Esophagus squamous epithelium (tissue), 5 donors: ENCODE measurements around the gene METAP1D. TPM values are rescaled to one million over a fixed set of nuclear protein-coding genes. Genes with fewer than 3 reads are reported as not detected.

Experiments used
- DNase-seq: peaks from one replicate; lab custom pipeline; 2025; lab: John Stamatoyannopoulos, UW
- H3K27ac ChIP-seq, 4 donors: fragments of 200-600 bp; sonication (generic); one replicate each; pipeline ENCODE4 v1.5.1; 2016 to 2019; ENCODE audit warnings: mild to moderate bottlenecking in 1 of 4
- H3K27me3 ChIP-seq, 4 donors: fragments of 200-600 bp; sonication (generic); 1 replicate in 3 of 4; 2 replicates in 1 of 4; pipeline versions ENCODE4 v1.5.1 to v1.6.0; 2017 to 2021; ENCODE audit warnings: antibody characterized with exemption in 1 of 4
- H3K36me3 ChIP-seq, 3 donors: fragments of 200-600 bp; sonication (generic); one replicate each; pipeline ENCODE4 v1.5.1; 2016 to 2019
- H3K4me1 ChIP-seq, 3 donors: fragments of 200-600 bp; sonication (generic); one replicate each; pipeline ENCODE4 v1.5.1; 2017 to 2019
- H3K4me3 ChIP-seq, 4 donors: fragments of 200-600 bp; sonication (generic); 1 replicate in 3 of 4; 2 replicates in 1 of 4; pipeline ENCODE4 v1.5.1; 2016 to 2019; ENCODE audit warnings: mild to moderate bottlenecking in 2 of 4, moderate library complexity in 1 of 4
- H3K9me3 ChIP-seq, 3 donors: fragments of 200-600 bp; sonication (generic); one replicate each; pipeline ENCODE4 v1.5.1; 2016 to 2019
- CTCF ChIP-seq, 6 experiments: fragments of 450-650 bp in 4 of 6; fragments of 200-600 bp in 2 of 6; sonication (generic) in 2 of 6; IDR thresholded peaks; one replicate each; pipeline ENCODE4 v1.5.1; 2016 to 2019; ENCODE audit warnings: antibody characterized with exemption in 6 of 6, mild to moderate bottlenecking in 4 of 6, moderate library complexity in 4 of 6
- POLR2A ChIP-seq, 4 donors: fragments of 450-650 bp; IDR thresholded peaks; one replicate each; pipeline ENCODE4 v1.6.1; 2017; ENCODE audit warnings: antibody characterized with exemption in 4 of 4, mild to moderate bottlenecking in 4 of 4, moderate library complexity in 3 of 4
- intact Hi-C: fragments of 100-400 bp; cut with DNase I; formaldehyde crosslinking; loops from one replicate; pipeline ENCODE4 v1.15.0; 2022
- total RNA-seq, 4 donors: library from RNA; depleted of rRNA; stranded (reverse); fragments of >200 nt; gene quantifications; one replicate each; pipeline ENCODE4 v1.1.0, GENCODE V29; 2016
- donor health status: DM: yes; HTN: yes; CAD: no.

Gene METAP1D
- total RNA-seq, 4 donors from 2014 or later: 2.4 to 7.1 (median 5.7) TPM

- H3K9me3 ChIP-seq: no peaks in the 10 kb centered on the region
- H3K27ac ChIP-seq: no peak overlapping the region
- no peak for TF ChIP-seq POLR2A (IDR thresholded peaks at IDR 0.05)
- no peak for TF ChIP-seq CTCF (IDR thresholded peaks at IDR 0.05)
- H3K27me3 ChIP-seq: no peaks in the 10 kb centered on the region
- no peak overlapping the region for H3K4me3 ChIP-seq
- H3K4me1 ChIP-seq: no peaks in the 10 kb centered on the region
- H3K36me3 ChIP-seq: no peaks in the 10 kb centered on the region
- no peak for DNase-seq
- intact Hi-C loops: no loop called here
Observed at GRCh38 chr2:172128484-172128883, 128.7 kb downstream of the METAP1D start.

- H3K4me1 ChIP-seq: no peaks in the 10 kb centered on the region
- TF ChIP-seq CTCF (IDR thresholded peaks at IDR 0.05) (no peak), POLR2A (IDR thresholded peaks at IDR 0.05) (no peak)
- intact Hi-C loops: no loop called here
- H3K36me3 ChIP-seq: no peaks in the 10 kb centered on the region
- H3K27ac ChIP-seq: no peak overlapping the region
- no peak for DNase-seq
- no peaks in the 10 kb centered on the region for H3K9me3 ChIP-seq
- H3K27me3 ChIP-seq: no peaks in the 10 kb centered on the region
- H3K4me3 ChIP-seq: no peak overlapping the region
Observed at GRCh38 chr2:172129404-172129803, 129.7 kb downstream of the METAP1D start.

Other genes starting within 250 kb of the METAP1D start
- 10 to 100 TPM; 12.0 to 31.1 (median 22.1) TPM for gene SLC25A12, start 105.7 kb upstream of the METAP1D start, total RNA-seq
- gene HAT1, start 77.5 kb upstream of the METAP1D start, total RNA-seq: 10 to 100 TPM; 18.7 to 37.2 (median 28.9) TPM
- gene DLX1, start 85.6 kb downstream of the METAP1D start, total RNA-seq: not detected
- gene DLX2, start 102.9 kb downstream of the METAP1D start, total RNA-seq: not detected